GM18870 (cell line): ENCODE results near the gene MICAL2.

Experiments used
- ATAC-seq: cut with Tn5 transposase; IDR thresholded peaks from one replicate; pipeline ENCODE4 v1.9.1; 2021; ENCODE audit warnings: moderate library complexity; ENCODE audit not compliant: unreplicated experiment

The MICAL2 gene

GRCh38 chr11:12117200-12117599, 6.8 kb downstream of the MICAL2 start:
- no peak for ATAC-seq

- ATAC-seq, result no peak
These were observed 7.2 kb downstream of the MICAL2 start for GRCh38 chr11:12117611-12118010.

DNA sequence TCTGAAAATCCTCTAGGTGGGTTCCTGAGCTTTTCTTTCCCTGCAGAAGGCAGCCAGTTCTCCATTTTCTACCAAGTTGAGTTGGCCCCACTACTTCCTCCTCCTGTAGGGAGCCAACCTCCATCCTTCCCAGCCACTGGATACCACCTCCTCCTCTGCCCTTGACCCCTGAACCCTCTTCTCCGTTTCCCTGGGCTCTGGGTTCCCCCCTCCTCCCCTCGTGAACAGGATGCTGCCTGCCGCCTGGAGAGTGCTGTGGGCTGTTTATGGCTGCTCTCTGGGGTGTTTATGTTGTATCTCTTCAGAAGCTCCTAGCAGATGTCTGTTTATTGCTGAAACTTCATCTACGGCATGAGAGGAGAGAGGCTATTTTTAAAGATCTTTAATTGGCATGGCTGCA, 8.6 kb downstream of the MICAL2 start:
- no peak for ATAC-seq

DNA sequence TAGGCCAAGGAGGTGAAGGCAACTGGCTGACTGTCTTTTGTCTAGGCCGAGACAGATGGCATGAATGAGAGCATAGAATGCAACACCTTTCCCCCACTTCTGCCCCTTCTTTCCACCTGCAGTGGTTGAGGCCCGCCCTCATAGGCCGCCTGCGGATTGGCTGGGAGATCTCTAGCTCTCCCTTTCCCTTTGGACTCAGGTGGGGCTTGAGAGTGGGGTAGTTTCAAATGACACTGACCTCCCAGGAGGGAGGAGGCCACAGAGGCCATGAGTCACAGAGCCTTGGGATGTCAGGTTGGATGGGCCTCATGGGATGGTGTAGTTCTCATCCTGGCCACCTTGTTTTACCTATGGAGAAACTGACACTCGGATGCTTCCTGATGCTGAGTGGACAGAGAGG, 9.1 kb downstream of the MICAL2 start:
- ATAC-seq, result no peak

DNA sequence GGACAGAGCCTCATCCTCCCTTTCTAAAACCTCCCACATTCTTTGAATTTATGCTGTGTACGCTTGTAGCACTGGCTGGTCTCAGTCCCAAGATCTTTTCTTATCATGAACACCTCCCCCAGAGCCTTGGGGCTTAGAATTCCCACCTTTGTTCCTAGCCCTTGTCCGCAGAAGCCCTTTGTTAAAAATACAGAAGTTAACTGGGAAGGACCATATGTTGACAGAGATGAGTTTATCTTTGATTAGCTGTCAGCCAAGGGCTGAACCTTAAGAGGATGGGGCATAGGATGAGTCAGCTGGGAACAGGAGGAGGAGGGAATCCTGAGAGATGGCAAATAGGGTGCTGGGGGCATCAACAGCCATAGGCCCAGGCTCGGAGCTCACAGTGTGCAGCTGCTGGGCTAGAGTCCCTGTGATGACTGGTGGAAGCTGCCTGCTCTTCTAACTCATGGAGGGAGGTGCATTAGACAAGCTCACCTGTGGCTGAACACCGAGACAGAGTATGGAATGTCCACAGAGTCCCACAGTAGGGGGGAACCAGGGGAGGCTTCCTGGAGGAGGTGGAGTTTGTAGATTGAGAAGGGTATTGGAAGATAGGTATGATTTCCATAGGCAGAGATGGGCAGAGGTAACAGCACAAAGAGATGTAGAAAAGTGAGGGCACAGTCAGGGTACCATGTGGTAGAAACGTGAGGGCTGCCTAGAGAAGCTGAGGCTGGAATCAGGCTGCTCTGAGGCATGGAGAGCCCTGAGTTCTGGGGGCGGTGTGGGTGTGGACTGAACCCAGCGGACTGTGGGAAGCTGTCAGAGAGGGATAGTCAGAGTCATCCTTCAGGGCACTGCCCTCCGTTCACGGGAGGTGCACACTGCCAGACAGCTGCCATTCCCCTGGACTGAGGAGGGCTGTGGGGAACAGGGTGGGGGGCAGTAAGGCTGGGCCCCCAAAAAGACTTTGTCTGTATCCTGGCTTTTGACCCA, 9.9 kb downstream of the MICAL2 start:
- ATAC-seq, result no peak

DNA sequence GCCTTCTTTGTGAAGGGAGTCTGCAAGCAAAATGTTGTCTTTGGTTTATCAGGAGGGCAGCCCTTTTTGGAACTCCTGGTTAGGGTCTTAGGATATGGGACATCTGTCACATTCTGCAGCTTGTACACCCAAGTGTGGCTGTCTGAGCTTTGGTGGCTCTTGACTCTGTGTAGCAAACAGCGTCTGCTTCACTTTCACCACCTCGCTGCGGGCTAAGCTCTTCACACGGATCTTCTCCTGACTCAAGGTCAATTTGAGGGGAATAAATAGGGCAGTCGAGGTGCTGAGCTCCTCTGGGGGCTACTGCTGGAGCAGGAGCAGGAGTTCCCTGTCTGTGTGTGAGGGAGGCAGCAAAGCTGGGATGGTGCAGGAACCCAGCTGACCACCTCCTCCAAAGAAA, 10.6 kb downstream of the MICAL2 start:
- ATAC-seq, result no peak

- no peak for ATAC-seq
These were observed 11.1 kb downstream of the MICAL2 start for GRCh38 chr11:12121517-12121916.

GRCh38 chr11:12122083-12122482, 11.7 kb downstream of the MICAL2 start:
- ATAC-seq, result no peak

DNA sequence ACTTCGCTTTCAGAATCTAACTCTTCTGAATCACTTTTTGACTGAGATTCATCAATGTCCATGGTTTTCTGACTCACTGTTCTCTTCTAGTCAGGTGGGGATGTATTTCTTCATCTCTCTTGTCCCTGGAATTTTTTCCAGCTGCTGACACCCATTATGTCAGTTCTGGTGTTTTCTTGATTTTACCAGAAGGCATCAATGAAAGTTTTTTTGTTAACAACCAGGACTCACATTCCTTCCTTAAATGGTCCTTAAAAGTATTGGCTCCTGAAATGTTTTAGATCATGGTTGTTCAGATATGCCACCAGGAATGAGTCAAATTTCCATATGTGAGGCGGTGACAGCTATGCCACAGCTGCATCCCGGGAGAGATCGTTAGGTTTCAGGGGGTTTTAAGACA, 12.9 kb downstream of the MICAL2 start:
- ATAC-seq, result no peak

GRCh38 chr11:12123799-12124198, 13.4 kb downstream of the MICAL2 start:
- ATAC-seq, result no peak

DNA sequence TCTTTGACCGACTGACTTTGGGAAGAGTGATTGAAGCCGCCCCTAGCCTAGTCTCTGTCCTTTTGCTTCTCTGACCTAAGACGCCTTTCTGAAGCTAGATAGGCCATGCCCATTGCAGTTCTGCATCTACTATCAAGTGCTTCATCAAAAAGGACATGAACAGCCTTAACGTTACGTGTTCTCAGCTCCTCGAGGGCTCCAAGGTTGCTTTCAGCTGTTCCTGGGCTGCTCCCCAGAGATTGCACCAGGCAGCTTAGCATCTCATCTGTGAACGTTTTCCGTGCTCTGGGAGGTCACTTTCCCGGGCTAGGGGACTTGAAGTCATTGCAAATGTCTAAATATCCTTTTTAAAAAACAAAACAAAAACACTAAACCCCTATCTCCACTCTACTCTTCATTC, 13.9 kb downstream of the MICAL2 start:
- ATAC-seq, result no peak

GRCh38 chr11:12125609-12126149, 15.3 kb downstream of the MICAL2 start:
- no peak for ATAC-seq

DNA sequence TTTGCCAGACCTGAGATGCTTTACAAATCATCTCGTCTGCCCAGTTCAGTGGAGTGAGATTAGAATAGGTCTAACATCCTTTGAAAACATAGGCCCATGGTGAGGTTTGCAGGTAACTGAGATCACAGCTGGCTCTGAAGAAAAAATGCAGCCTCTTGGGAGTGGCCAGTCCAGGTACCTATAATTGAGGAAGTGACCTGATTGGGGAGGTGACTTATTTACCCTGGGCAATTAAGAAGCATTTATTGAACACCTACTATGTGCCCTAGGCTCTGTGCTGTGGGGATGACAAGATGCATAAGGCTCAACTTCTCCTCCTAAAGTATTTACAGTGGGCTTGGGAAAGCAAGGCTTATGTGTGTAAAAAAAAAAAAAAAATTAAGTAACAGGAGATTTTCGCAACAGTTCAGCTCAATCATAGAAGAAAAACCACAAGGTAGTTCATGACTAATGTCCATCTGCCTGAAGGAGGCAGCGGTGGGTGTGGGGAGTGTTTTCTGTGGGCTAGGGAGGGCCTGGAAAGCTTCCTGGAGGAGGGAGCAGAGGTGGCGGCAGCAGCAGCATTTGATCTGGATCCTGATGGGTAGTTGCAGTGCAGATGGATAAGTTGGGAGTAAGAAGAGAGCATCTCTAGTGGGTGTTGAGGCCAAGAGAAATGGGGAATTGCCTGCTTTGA, 16.1 kb downstream of the MICAL2 start:
- ATAC-seq, result no peak

DNA sequence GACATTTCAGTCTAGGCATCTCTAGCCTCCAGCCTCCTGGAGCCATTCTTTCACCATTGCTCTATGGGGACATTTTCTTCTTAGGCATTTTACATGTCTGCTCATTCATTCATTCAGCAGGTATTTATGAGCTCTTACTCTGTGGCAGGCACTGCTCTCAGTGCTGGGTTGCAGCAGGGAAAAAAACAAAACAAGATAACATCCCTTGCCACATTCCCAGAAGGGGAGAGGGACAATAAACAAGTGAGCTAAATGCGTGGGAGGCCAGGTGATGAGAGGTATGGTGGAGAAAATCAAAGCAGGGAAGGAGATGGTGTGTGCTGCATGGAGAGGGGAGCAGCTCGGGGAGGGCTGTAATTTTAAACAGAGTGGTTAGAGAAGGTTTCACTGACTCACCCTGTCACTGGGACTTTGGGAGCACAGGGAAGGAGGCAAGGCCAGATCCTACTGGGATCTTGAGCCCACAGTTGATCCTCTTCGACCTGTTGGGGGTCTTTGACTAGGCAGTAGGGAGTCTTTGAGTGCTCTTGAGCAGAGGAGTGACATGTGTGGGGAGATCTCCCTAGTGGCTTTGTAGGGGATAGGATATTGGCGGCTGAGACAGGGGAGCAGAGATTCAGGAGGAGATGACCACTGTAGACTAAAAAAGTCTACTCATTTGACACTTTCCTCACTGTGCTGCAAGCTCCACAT, 17.0 kb downstream of the MICAL2 start:
- ATAC-seq, result no peak

- ATAC-seq, result no peak
These were observed 17.9 kb downstream of the MICAL2 start for GRCh38 chr11:12128301-12128751.

DNA sequence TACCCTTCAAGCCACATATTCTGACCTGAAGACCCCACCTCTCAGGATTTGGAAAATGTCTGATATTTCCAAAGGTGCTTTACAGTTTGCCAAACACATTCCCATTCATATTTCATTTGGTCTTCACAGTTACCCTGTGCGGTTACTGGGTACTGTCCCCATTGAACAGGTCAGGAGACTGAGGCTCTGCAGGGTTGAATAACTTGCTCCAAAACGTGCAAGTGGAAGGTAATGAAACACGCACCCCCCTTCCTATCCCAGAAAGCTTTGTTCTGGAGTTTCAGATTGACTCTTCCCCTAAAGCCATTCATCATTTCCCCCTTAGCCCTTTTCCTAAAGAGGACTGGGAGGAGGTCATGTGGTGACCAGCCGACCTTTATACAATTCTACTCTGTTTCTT, 18.8 kb downstream of the MICAL2 start:
- ATAC-seq, result no peak

DNA sequence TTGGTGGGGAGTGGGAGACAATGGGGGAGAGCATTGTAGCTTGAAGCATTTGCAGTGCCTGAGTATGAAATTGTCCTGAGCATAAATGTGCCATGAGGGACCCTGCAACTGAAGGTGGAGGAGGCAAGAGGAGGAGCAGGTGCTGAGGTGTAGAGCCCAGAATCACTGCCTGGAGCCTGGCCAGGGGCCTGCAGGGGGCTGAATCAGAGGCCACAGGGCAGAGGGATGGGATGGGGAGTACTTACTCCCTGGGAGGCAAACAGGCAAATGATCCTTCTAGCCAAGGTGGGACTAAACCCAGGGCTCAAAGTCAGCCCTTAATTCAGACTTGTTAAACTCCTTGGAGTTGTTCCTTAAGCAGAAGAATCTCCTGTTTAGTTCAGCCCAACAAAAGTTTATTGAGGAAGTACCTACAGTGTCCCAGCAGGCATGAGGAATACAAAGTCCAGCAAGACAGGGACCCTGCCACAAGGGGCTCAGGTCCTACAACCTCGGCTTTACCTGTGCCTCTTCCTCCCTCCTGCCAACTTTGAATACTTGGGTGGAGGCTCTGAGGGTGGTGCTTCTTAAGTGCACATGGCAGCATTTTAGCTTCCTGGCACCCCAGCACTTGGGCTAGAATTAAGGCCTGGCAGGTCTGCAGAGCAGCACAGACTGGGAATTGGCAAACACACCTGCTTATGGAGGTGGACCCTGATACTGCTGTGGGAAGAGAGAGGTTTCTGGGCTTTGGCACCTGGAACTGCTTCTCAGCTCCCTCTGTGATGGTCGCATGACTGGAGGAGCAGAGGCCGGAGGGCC, 20.0 kb downstream of the MICAL2 start:
- ATAC-seq, result no peak

GRCh38 chr11:12131943-12132789, 21.8 kb downstream of the MICAL2 start:
- ATAC-seq, result no peak

DNA sequence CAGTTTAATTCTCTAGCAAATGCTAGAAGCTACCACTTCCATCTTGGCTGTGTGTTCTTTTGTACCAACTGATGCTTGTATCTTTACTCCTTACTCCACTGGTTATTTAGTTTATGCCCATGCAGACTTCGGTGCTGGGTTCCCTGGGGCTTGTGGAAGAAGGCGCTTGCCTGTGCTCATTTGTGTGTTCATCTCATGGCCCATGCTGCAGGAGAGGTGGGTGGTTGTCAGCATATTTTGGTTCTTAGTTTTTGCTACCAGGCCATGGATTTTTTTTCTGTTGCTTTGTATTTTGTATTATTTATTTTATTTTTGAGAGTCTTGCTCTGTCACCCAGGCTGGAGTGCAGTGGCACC, 22.4 kb downstream of the MICAL2 start:
- ATAC-seq, result no peak
